Measurements from ENCODE around the gene SLCO2A1. TPM values are rescaled to one million over a fixed set of nuclear protein-coding genes. Genes with fewer than 3 reads are reported as not detected.

The SLCO2A1 gene
- total RNA-seq, 4 donors from 2014 or later, result 3.3 to 18.9 (median 6.0) TPM

- H3K36me3 ChIP-seq, result no peaks in the 10 kb centered on the region
- no peaks in the 10 kb centered on the region for H3K9me3 ChIP-seq
- H3K27me3 ChIP-seq, result no peaks in the 10 kb centered on the region
- DNase-seq, result no peak
- intact Hi-C loops (cut with DNase I), result no loop called here
- no peak overlapping the region for H3K27ac ChIP-seq
- no peaks in the 10 kb centered on the region for H3K4me1 ChIP-seq
- TF ChIP-seq POLR2A (IDR thresholded peaks at IDR 0.05) (no peak), CTCF (IDR thresholded peaks at IDR 0.05) (no peak)
- no peak overlapping the region for H3K4me3 ChIP-seq
Measured at GRCh38 chr3:133883641-133884040, 146.1 kb downstream of the SLCO2A1 start.

GRCh38 chr3:133882986-133883586 is 146.6 kb downstream of the SLCO2A1 start:
- intact Hi-C loops (cut with DNase I), result no loop called here
- no peak for DNase-seq
- H3K4me3 ChIP-seq, result no peak overlapping the region

GRCh38 chr3:133881939-133882825 is 147.5 kb downstream of the SLCO2A1 start:
- no peak for DNase-seq
- WGBS, 2 donors, result 70 to 82% methylated on average over 5 of the region's 5 CpGs
- H3K4me3 ChIP-seq, result no peak overlapping the region
- H3K4me1 ChIP-seq, result no peaks in the 10 kb centered on the region
- no peaks in the 10 kb centered on the region for H3K36me3 ChIP-seq
- TF ChIP-seq POLR2A (IDR thresholded peaks at IDR 0.05), result no peak
- no peak for TF ChIP-seq CTCF (IDR thresholded peaks at IDR 0.05)
- H3K27ac ChIP-seq, result no peak overlapping the region
- no peaks in the 10 kb centered on the region for H3K9me3 ChIP-seq
- no peaks in the 10 kb centered on the region for H3K27me3 ChIP-seq
- intact Hi-C loops (cut with DNase I), result no loop called here

More at GRCh38 chr3:133882986-133883586, 146.6 kb downstream of the SLCO2A1 start:
- no peak for TF ChIP-seq CTCF (IDR thresholded peaks at IDR 0.05)
- TF ChIP-seq POLR2A (IDR thresholded peaks at IDR 0.05), result no peak
- Histone ChIP-seq H3K36me3 (no peaks in the 10 kb centered on the region), H3K27me3 (no peaks in the 10 kb centered on the region), H3K27ac (no peak overlapping the region), H3K4me1 (no peaks in the 10 kb centered on the region), H3K9me3 (no peaks in the 10 kb centered on the region)
- 62 to 66% methylated on average over 3 of the region's 3 CpGs for WGBS, 2 donors

GRCh38 chr3:133881492-133881891 is 148.2 kb downstream of the SLCO2A1 start:
- WGBS, 2 donors, result 70 to 80% methylated on average over 1 of the region's 1 CpG
- Histone ChIP-seq H3K36me3 (no peaks in the 10 kb centered on the region), H3K4me3 (no peak overlapping the region), H3K27me3 (no peaks in the 10 kb centered on the region), H3K9me3 (no peaks in the 10 kb centered on the region), H3K4me1 (no peaks in the 10 kb centered on the region), H3K27ac (no peak overlapping the region)
- DNase-seq, result no peak
- TF ChIP-seq CTCF (IDR thresholded peaks at IDR 0.05), result no peak
- no peak for TF ChIP-seq POLR2A (IDR thresholded peaks at IDR 0.05)
- intact Hi-C loops (cut with DNase I), result no loop called here

GRCh38 chr3:133880886-133881455 is 148.8 kb downstream of the SLCO2A1 start:
- H3K4me1 ChIP-seq, result no peaks in the 10 kb centered on the region
- no peak overlapping the region for H3K27ac ChIP-seq
- intact Hi-C loops (cut with DNase I), result no loop called here
- 83 to 93% methylated on average over 2 to 3 of the region's 4 CpGs for whole genome bisulfite sequencing, 2 donors
- H3K4me3 ChIP-seq, result no peak overlapping the region
- H3K27me3 ChIP-seq, result no peaks in the 10 kb centered on the region
- DNase-seq, result no peak
- no peaks in the 10 kb centered on the region for H3K36me3 ChIP-seq
- H3K9me3 ChIP-seq, result no peaks in the 10 kb centered on the region
- TF ChIP-seq CTCF (IDR thresholded peaks at IDR 0.05) (no peak), POLR2A (IDR thresholded peaks at IDR 0.05) (no peak)
